ENCODE measurements around the gene GHSR.

- TF ChIP-seq POLR2A (IDR thresholded peaks at IDR 0.05): no peak
- TF ChIP-seq, protein P1, sequence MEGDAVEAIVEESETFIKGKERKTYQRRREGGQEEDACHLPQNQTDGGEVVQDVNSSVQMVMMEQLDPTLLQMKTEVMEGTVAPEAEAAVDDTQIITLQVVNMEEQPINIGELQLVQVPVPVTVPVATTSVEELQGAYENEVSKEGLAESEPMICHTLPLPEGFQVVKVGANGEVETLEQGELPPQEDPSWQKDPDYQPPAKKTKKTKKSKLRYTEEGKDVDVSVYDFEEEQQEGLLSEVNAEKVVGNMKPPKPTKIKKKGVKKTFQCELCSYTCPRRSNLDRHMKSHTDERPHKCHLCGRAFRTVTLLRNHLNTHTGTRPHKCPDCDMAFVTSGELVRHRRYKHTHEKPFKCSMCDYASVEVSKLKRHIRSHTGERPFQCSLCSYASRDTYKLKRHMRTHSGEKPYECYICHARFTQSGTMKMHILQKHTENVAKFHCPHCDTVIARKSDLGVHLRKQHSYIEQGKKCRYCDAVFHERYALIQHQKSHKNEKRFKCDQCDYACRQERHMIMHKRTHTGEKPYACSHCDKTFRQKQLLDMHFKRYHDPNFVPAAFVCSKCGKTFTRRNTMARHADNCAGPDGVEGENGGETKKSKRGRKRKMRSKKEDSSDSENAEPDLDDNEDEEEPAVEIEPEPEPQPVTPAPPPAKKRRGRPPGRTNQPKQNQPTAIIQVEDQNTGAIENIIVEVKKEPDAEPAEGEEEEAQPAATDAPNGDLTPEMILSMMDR (IDR thresholded peaks at IDR 0.05): no peak
Observed at GRCh38 chr3:172404237-172404962, 43.9 kb downstream of the GHSR start.
